Ecto neural progenitor cell (in vitro differentiated cells): ENCODE data around the gene GRIK4.

ENCODE experiments used
- DNase-seq: peaks from one replicate; pipeline ENCODE4 v3.0.0-alpha.2; 2018; ENCODE audit warnings: low spot score

The GRIK4 gene

DNA sequence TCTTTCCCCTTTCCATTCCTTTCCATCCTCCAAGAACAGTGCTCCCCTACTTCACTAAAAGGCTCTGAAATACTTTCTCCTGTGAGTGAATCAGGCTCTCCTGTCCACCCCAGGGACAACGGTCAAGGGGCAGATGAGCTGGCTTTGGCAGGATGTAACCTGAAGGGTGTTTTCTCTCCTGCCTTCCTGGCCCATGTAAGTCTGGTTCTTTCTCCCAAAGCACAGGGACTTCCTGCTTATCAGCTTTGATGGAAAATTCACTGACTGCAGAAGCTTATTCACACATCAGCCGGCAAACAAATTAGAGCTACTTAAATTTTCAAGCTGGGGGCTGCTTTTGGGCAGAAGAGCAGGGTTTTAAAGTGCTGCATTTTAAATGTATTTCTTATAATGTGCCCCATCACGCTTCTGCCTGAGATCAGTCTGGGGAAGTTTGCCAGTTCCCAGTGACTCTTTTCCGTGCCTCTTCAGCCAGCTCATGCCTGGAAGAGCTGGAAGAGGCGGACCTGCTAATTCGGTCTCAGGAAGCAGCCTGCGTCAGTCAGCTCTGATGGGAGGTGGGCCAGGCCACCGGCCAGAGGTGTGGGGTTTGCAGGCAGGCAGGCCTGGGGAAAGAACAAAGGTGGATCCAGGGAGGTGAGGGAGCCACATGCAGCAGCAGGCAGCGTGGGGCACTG is 372.0 kb downstream of the GRIK4 start:
- DNase-seq: no peak

DNA sequence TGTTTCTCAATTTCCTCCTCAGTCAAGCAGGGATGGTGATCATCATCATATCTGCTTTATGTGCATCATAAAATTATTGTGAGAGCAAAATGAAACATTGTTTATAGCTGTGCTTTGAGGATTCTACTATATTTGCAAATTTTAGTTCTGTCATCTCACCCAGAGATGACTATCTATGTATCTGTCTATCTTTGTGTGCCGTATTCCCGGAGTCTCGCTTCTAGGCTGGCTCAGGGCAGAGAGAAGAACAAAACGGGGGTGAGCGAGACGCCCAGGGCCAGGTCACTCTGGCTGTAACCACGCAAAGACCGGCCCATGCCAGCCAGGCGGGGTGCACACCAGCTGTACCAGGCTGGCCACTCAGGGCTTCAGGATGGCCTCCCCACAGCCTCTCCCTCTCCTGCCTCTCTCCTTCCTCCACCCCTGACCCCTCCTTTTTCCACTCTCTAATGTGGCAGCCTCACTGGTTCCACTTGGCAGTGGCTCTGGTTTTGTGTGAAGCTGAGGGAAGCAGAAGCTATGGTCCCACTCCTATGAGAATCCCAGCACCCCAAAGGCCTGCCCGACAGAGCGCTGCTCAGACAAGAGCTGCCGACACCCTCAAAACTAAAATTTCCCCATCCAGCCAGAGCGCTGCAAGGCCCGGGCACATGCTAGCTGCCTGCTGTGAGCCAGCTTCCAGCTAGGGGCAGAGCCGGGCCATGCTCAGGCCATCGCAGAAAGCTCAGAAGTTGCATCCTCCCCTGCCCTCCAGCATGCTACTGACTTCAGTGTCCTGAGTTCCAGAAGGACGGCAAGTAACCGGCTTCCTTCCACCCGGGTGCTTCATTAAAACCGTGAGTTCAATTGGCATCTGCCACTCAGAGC is 372.8 kb downstream of the GRIK4 start:
- no peak for DNase-seq

DNA sequence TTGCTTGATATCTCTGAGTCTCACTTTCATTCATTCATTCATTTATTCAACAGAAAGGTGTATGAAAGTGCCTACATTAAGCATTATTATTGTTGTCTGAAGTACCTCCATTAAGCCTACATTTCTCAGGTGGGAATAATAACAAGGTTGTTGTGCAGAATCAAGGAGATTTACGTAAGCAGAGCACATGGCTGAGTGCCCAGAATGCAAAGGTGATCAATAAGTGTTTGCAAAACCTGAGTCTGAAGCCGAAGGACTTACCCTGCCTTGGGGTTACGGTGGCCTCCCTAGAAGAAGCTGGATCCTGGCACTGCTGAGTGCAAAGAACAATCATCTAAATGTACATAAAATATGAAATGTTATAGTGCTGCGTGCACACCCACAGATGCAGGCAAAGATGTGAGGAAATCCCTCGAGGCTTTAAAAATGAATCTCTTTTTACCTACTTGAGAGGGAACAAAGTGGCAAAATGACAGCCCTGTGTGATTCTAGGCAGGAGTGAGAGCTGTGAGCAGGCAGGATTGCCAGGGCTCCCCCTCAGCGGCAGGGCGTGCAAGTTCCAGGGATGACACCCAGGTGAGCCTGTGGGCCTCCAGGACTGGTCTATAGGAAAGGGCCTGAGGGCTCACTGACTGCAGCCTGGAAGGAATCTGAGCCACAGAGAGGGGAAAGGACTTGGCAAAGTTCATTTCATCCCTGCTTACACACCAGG is 379.2 kb downstream of the GRIK4 start:
- no peak for DNase-seq

GRCh38 chr11:120893440-120894201 is 382.1 kb downstream of the GRIK4 start:
- DNase-seq: no peak

DNA sequence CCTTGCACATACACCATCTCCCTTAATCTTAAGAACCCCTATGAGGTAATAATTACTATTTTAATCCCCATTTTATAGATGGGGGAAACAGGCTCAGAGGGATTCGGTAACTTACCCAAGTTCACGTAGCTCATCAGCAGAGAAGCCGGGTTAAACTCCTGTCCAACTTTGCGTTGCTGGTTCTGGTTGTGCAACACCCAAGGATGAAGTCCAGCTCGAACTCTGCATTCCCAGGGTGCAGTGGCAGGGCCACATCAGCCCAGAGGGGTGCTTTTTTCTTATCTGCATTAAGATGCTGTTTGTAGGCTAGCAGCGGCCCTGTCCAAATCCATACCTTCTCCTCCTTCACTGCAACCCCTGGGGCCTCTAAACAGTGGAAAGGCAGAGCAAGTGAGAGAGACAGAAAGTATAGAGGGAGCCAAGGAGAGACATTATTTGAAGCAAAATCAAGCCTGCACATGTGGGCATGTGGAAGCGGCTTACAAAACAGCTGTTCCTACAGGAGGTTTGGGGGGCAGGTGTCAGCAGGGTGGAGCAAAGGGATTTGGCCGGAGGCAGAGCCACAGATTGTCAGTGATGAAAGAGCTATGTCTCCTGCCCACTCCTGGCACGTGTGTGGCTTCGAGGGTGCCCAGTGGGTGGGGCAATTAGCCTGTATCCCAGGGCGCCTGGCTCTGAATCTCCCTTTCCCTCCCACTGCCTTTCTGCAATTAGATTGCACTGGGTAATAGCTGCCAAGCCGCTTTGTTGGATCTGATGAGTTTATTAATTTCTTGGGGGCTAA is 382.8 kb downstream of the GRIK4 start:
- DNase-seq: no peak

- no peak for DNase-seq
Observed at GRCh38 chr11:120896687-120897086, 385.1 kb downstream of the GRIK4 start.

DNA sequence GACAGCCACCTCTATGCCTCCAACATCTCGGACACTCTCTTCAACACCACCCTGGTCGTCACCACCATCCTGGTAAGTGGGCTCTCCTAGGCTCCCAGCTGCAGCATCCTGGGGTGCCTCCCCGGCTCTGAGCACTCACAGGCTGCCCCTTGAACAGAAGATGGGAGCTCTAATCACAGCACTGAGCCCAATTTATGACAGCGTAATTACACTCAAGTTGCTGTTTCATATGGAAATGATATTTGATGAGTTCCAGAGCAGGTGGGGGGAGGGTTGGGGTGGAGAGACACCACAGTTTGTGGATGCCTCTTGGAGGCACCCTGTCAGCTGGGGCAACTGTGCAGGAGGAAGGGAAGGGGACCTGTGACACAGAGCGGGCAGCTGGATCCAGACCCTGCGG is 387.0 kb downstream of the GRIK4 start:
- no peak for DNase-seq

GRCh38 chr11:120899720-120900119 is 388.2 kb downstream of the GRIK4 start:
- no peak for DNase-seq

- no peak for DNase-seq
Observed at GRCh38 chr11:120900643-120901042, 389.1 kb downstream of the GRIK4 start.

DNA sequence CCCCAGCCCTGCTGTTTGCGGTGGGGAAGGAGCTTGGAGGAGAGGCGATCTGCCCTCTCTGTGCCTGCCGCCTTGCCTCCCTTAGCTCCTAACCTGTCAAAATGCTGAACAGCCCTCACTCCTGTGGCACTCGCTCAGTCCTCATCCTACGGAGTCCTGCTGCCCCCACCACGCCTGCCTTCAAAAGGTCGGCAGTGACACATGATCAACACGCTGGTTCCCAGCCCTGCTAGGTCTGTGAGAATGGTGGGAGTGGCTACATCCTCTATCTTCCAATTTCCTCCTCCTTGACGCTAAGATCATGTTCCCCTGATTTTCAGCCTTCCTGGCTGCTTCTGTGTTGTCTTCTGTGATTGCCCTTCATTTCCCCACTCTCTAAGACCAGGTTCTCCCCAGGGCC is 392.1 kb downstream of the GRIK4 start:
- no peak for DNase-seq

DNA sequence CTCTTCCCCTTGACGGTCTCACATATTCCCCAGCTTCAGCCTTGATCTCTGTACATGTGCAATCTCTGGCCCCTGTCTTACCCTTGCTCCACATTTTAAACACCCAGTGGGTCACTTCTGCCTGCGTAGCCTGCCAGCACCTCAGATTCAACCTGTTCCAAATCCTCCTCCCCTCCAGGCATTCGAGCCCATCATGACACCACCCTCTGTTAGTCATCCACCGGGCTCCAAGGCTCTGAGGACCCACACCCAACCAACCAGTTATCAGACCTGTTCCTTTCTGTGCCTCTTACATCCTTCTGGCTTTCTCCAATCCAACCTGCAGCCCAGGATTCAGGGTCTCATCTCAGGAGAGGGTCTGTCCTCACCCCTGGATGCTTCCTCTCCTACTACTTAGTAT is 392.6 kb downstream of the GRIK4 start:
- no peak for DNase-seq

DNA sequence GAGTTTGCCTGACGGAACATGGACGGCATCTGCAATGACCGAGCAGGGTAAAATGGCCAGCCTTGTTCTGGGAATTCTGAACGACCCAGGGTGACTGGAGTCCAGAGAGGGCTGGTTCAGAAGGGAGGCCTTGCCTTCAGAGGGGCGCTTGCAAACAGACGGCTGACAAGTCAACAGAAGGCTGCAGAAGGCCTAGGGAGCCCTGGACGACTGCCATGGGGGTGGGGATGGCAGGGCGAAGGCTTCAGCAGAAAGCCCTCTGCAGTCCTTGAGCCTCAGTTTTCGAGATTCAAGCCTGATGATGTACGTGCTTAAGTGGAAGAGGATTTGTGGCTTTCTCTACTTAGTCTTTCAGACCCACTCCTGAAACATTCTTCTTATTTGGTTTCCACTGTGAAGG is 395.2 kb downstream of the GRIK4 start:
- DNase-seq: no peak

- DNase-seq: no peak
Observed at GRCh38 chr11:120907971-120908370, 396.4 kb downstream of the GRIK4 start.

GRCh38 chr11:120908461-120909181 is 397.1 kb downstream of the GRIK4 start:
- no peak for DNase-seq

- no peak for DNase-seq
Observed at GRCh38 chr11:120909676-120910416, 398.3 kb downstream of the GRIK4 start.

- DNase-seq: no peak
Observed at GRCh38 chr11:120911943-120912342, 400.4 kb downstream of the GRIK4 start.

GRCh38 chr11:120912504-120912903 is 401.0 kb downstream of the GRIK4 start:
- DNase-seq: no peak

DNA sequence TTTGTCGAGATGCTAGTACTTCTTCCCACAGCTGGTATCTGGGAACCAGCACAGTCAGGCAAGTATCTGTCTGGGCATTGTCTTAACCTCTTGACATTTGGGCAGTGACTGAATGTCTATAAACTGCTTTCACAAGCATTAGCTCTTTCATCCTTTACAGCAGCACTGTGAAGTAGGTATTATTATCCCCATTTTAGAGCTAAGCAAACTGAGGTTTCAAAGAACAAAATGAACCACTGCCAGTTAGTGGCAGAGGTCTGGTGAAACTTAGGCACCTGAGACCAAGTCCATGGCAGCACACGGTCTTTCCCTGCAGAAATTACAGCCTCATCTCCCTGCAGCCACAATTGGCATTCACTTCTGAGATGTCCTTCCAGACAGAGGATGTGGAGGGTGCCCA is 401.4 kb downstream of the GRIK4 start:
- DNase-seq: no peak

DNA sequence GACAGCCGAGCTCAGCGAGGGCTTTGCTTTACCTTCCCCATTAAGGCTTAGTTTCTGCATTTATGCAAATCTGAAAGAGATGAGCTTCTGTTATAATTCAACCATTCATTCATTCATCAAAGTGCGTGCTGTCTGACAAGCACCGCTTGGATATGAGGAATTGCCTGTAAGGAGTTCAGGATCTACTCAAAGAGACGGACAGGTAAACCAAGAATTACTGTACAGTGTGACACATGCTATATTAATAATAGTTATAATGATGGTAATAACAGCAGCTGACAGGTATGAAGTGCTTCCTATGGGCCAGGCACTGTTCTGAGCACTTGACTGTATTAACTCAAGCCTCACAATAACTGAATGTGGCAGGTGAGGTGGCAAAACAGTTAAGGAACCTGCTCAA is 402.5 kb downstream of the GRIK4 start:
- no peak for DNase-seq

DNA sequence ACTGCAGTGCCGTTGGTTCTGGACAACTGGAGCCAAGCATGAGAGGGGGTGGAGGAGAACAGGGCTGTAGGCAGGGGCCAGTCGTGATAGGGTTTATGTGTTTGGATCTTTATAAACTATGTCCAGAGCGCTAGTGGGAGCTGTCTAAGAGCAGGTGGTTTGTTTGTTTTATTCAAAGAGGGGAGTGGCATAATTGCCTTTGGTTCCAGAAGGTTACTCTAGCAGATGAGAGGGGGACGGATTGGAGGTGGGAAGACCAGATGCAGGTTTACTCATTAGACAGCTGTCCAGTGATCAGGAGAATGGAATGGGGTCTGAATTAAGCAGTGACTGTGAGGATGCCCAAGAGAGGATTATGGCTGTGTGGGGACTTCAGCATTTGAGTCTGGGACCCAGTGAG is 403.1 kb downstream of the GRIK4 start:
- DNase-seq: no peak
